ENCODE data around the gene NPAS3. TPM values are rescaled to one million over a fixed set of nuclear protein-coding genes. Genes with fewer than 3 reads are reported as not detected.

The NPAS3 gene
- total and polyA plus RNA-seq, 4 donors, result 0.07 to 0.09 (median 0.08) TPM; not detected in 1

GRCh38 chr14:33271216-33271615 lies 332.5 kb downstream of the NPAS3 start (continued):
- TF ChIP-seq CTCF (IDR thresholded peaks at IDR 0.05; ENCODE audit: low read depth, low read length, missing input control), result no peak

GRCh38 chr14:33271891-33272290 lies 333.2 kb downstream of the NPAS3 start:
- H3K9me3 ChIP-seq (ENCODE audit: control insufficient read depth in 4 of 4, low read length in 3 of 4), result no peaks in the 10 kb centered on the region
- H3K9ac ChIP-seq (ENCODE audit: low read depth in 1 of 2, low read length in 2 of 2), result no peak overlapping the region
- no peak for DNase-seq (ENCODE audit: low spot score)
- peaks cover 0 to 3% (median 0%) of the 10 kb centered on the region in 4 donors for H3K27me3 ChIP-seq (ENCODE audit: control insufficient read depth in 4 of 4, insufficient read depth in 4 of 4, low read length in 3 of 4)
- 89% methylated on average over 2 of the region's 2 CpGs for WGBS
- no peak overlapping the region for H3K27ac ChIP-seq (ENCODE audit: low read depth in 1 of 2, low read length in 2 of 2)
- no peaks in the 10 kb centered on the region for H3K4me1 ChIP-seq (ENCODE audit: control insufficient read depth in 4 of 4, insufficient read depth in 4 of 4, low read length in 3 of 4)
- no peak overlapping the region for H3K4me3 ChIP-seq (ENCODE audit: low read depth in 1 of 3, low read length in 3 of 3)
- no peaks in the 10 kb centered on the region for H3K36me3 ChIP-seq (ENCODE audit: control insufficient read depth in 4 of 4, insufficient read depth in 3 of 4, low read depth in 1 of 4, low read length in 3 of 4)
- TF ChIP-seq ATF3 (IDR thresholded peaks at IDR 0.05) (no peak), REST (IDR thresholded peaks at IDR 0.05) (no peak), JUND (IDR thresholded peaks at IDR 0.05) (no peak), FOXA2 (IDR thresholded peaks at IDR 0.05) (no peak), ZBTB33 (IDR thresholded peaks at IDR 0.05) (no peak), YY1 (IDR thresholded peaks at IDR 0.05) (no peak), RAD21 (IDR thresholded peaks at IDR 0.05) (no peak)

- H3K9ac ChIP-seq (ENCODE audit: low read depth in 1 of 2, low read length in 2 of 2), result no peak overlapping the region
- TF ChIP-seq RXRA (IDR thresholded peaks at IDR 0.05) (no peak), FOXA2 (IDR thresholded peaks at IDR 0.05) (no peak), HNF4G (IDR thresholded peaks at IDR 0.05) (no peak), MAX (IDR thresholded peaks at IDR 0.05) (no peak), EGR1 (IDR thresholded peaks at IDR 0.05; ENCODE audit: low read depth in 2 of 2) (no peak)
- no peaks in the 10 kb centered on the region for H3K4me1 ChIP-seq (ENCODE audit: control insufficient read depth in 4 of 4, insufficient read depth in 4 of 4, low read length in 3 of 4)
- DNase-seq (ENCODE audit: low spot score), result no peak
- H3K27me3 ChIP-seq (ENCODE audit: control insufficient read depth in 4 of 4, insufficient read depth in 4 of 4, low read length in 3 of 4), result peaks cover 0 to 3% (median 0%) of the 10 kb centered on the region in 4 donors
- no peaks in the 10 kb centered on the region for H3K9me3 ChIP-seq (ENCODE audit: control insufficient read depth in 4 of 4, low read length in 3 of 4)
- H3K4me3 ChIP-seq (ENCODE audit: low read depth in 1 of 3, low read length in 3 of 3), result no peak overlapping the region
- no peaks in the 10 kb centered on the region for H3K36me3 ChIP-seq (ENCODE audit: control insufficient read depth in 4 of 4, insufficient read depth in 3 of 4, low read depth in 1 of 4, low read length in 3 of 4)
- H3K27ac ChIP-seq (ENCODE audit: low read depth in 1 of 2, low read length in 2 of 2), result no peak overlapping the region
- 75% methylated on average over 4 of the region's 4 CpGs for WGBS
These were observed 335.3 kb downstream of the NPAS3 start for GRCh38 chr14:33273978-33274377.

All from liver (tissue), 9 donors.